HFFc6 (cell line): Measurements from ENCODE around the gene OR4F6. TPM values are rescaled to one million over a fixed set of nuclear protein-coding genes. Genes with fewer than 3 reads are reported as not detected.
"Not testable (repeated sequence)": the region's sequence is repeated elsewhere in the genome, so short reads cannot be mapped to it uniquely, and the experiment has no call there.

ENCODE experiments used
- DNase-seq: peaks from one replicate; pipeline ENCODE4 v3.0.0-alpha.2; 2018
- H3K27ac Mint-ChIP-seq: 2 replicates; pipeline ENCODE4 v1.8.0; 2020; ENCODE audit warnings: mild to moderate bottlenecking, mixed read lengths
- H3K27me3 Mint-ChIP-seq: 2 replicates; pipeline ENCODE4 v1.8.0; 2021; ENCODE audit warnings: mild to moderate bottlenecking, moderate library complexity, mixed read lengths; ENCODE audit not compliant: insufficient read depth
- H3K36me3 Mint-ChIP-seq: 2 replicates; pipeline ENCODE4 v1.8.0; 2021; ENCODE audit warnings: low read depth, mixed read lengths
- H3K4me1 Mint-ChIP-seq: 2 replicates; pipeline ENCODE4 v1.8.0; 2020; ENCODE audit warnings: low read depth, mixed read lengths
- H3K4me3 Mint-ChIP-seq: 2 replicates; pipeline ENCODE4 v1.8.0; 2020; ENCODE audit warnings: mild to moderate bottlenecking, moderate library complexity, mixed read lengths
- H3K9me3 Mint-ChIP-seq: 2 replicates; pipeline ENCODE4 v1.8.0; 2020; ENCODE audit warnings: mild to moderate bottlenecking, mixed read lengths
- CTCF ChIP-seq: fragments of 200-600 bp; sonication (generic); IDR thresholded peaks from 2 replicates; pipeline ENCODE4 v1.5.0; 2021; ENCODE audit warnings: antibody characterized with exemption, mild to moderate bottlenecking
- long read RNA-seq: library from polyadenylated mRNA; unstranded; transcript quantifications from one replicate; pipeline ENCODE4 v2.0.0, GENCODE V29; 2019
- total RNA-seq, 6 experiments: library from RNA; stranded (reverse); fragmentation: NEBNext Ultra II Directional; extraction: Animal tissue kit (Norgen Biotek cat#: 25700); gene quantifications; 2 replicates in 1 of 6; 3 replicates in 5 of 6; pipeline ENCODE4 v1.2.3, GENCODE V29; 2021

Gene OR4F6
- not detected for total RNA-seq
- long read RNA-seq = 0 reads

- Mint-ChIP-seq H3K9me3 (no peaks in the 10 kb centered on the region), H3K27me3 (no peaks in the 10 kb centered on the region; the same call in 1 of the 2 replicates), H3K36me3 (no peaks in the 10 kb centered on the region), H3K4me3 (no peak within 1 kb of the TSS), H3K4me1 (peaks cover 26% of the 10 kb centered on the region), H3K27ac (no peak within 1 kb of the TSS)
- no peak for DNase-seq
- no peak for TF ChIP-seq CTCF
Measured at GRCh38 chr15:101803209-101803608, at the start of gene OR4F6. TSS of gene OR4F6 (plus strand) at chr15:101803509. CDS start at chr15:101805720, 2,211 bp downstream.

- H3K27me3 Mint-ChIP-seq, H3K27ac Mint-ChIP-seq, H3K9me3 Mint-ChIP-seq, H3K36me3 Mint-ChIP-seq, H3K4me1 Mint-ChIP-seq, DNase-seq, H3K4me3 Mint-ChIP-seq: not testable (repeated sequence)
Measured at GRCh38 chr15:101764669-101765339, 38.5 kb upstream of the OR4F6 start.

- H3K27me3 Mint-ChIP-seq, H3K27ac Mint-ChIP-seq, H3K4me3 Mint-ChIP-seq, H3K9me3 Mint-ChIP-seq, DNase-seq, H3K36me3 Mint-ChIP-seq, H3K4me1 Mint-ChIP-seq: not testable (repeated sequence)
Measured at GRCh38 chr15:101765340-101765671, 38.0 kb upstream of the OR4F6 start.

GRCh38 chr15:101765772-101766456 is 37.4 kb upstream of the OR4F6 start:
- no peak overlapping the region for H3K4me3 Mint-ChIP-seq
- H3K27ac Mint-ChIP-seq = no peak overlapping the region
- H3K4me1 Mint-ChIP-seq = no peaks in the 10 kb centered on the region

GRCh38 chr15:101767083-101767640 is 36.1 kb upstream of the OR4F6 start:
- H3K27me3 Mint-ChIP-seq, H3K4me3 Mint-ChIP-seq, H3K9me3 Mint-ChIP-seq, DNase-seq, H3K36me3 Mint-ChIP-seq, H3K4me1 Mint-ChIP-seq, H3K27ac Mint-ChIP-seq: not testable (repeated sequence)

More at GRCh38 chr15:101765772-101766456, 37.4 kb upstream of the OR4F6 start:
- peaks cover 5% of the 10 kb centered on the region for H3K9me3 Mint-ChIP-seq
- H3K27me3 Mint-ChIP-seq = no peaks in the 10 kb centered on the region; the same call in 1 of the 2 replicates
- no peak for TF ChIP-seq CTCF
- no peaks in the 10 kb centered on the region; the same call in 1 of the 2 replicates for H3K36me3 Mint-ChIP-seq
- no peak for DNase-seq

- no peak overlapping the region for H3K27ac Mint-ChIP-seq
- H3K27me3 Mint-ChIP-seq = peaks cover 17% of the 10 kb centered on the region
- no peak for DNase-seq
- no peak for TF ChIP-seq CTCF
- H3K4me3 Mint-ChIP-seq = no peak overlapping the region
- no peaks in the 10 kb centered on the region for H3K4me1 Mint-ChIP-seq
- H3K36me3 Mint-ChIP-seq = no peaks in the 10 kb centered on the region
- H3K9me3 Mint-ChIP-seq = no peaks in the 10 kb centered on the region
Measured at GRCh38 chr15:101772921-101773320, 30.4 kb upstream of the OR4F6 start.

- no peaks in the 10 kb centered on the region for H3K36me3 Mint-ChIP-seq
- H3K27ac Mint-ChIP-seq = no peak overlapping the region
- no peak for DNase-seq
- H3K4me1 Mint-ChIP-seq = no peaks in the 10 kb centered on the region
- no peaks in the 10 kb centered on the region for H3K9me3 Mint-ChIP-seq
- TF ChIP-seq CTCF = 0 out of 2 replicates have a peak, but pooled peaks have one; percentile 28
- no peak overlapping the region for H3K4me3 Mint-ChIP-seq
- H3K27me3 Mint-ChIP-seq = peaks cover 19% of the 10 kb centered on the region
Measured at GRCh38 chr15:101773496-101774100, 29.7 kb upstream of the OR4F6 start.
